ENCODE data around the gene CD4.

The CD4 gene

GRCh38 chr12:6817662-6818157 lies 28.4 kb downstream of the CD4 start:
- no peak for DNase-seq

DNA sequence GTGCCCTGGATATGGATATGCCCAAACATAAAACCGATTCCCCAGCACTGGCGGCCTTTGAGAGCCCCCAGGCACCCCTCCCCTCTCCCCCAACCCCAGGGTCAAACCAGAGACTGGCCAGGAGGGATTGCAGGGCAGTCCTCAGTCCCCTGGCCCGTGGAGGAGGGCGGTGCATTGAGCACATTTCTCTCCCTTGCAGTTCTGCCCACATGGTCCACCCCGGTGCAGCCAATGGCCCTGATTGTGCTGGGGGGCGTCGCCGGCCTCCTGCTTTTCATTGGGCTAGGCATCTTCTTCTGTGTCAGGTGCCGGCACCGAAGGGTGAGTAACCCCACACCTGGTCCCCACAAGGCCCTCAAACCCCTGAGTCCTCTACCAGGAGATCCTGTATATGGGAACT lies 28.9 kb downstream of the CD4 start:
- no peak for DNase-seq

DNA sequence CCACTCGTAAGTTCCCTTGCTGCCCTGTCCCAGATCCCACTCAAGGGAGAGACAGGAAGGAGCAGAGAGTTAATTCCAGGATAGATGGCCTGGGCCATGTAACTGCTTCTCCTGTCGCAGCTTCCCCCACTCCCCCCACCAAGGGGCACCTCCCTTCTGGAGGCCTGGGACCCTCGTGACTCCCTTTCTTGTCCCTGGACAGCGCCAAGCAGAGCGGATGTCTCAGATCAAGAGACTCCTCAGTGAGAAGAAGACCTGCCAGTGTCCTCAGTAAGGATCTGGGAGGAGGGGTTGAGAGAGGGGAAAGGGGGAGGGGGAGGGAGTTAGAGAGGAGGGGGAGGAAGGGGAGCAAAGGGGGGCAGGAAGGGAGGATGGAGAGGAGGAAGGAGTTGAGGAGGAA lies 29.3 kb downstream of the CD4 start:
- no peak for DNase-seq

DNA sequence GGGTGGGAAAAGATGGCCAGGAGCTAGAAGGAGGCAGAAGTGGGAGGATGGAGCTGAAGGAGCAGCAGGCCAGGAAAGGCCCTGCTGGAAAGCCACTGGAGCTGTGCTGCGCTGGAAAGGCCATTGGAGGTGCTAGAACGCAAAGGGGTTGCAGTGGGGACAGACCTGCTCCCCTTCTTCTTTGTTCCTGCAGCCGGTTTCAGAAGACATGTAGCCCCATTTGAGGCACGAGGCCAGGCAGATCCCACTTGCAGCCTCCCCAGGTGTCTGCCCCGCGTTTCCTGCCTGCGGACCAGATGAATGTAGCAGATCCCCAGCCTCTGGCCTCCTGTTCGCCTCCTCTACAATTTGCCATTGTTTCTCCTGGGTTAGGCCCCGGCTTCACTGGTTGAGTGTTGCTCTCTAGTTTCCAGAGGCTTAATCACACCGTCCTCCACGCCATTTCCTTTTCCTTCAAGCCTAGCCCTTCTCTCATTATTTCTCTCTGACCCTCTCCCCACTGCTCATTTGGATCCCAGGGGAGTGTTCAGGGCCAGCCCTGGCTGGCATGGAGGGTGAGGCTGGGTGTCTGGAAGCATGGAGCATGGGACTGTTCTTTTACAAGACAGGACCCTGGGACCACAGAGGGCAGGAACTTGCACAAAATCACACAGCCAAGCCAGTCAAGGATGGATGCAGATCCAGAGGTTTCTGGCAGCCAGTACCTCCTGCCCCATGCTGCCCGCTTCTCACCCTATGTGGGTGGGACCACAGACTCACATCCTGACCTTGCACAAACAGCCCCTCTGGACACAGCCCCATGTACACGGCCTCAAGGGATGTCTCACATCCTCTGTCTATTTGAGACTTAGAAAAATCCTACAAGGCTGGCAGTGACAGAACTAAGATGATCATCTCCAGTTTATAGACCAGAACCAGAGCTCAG lies 30.0 kb downstream of the CD4 start:
- no peak for DNase-seq

- no peak for DNase-seq
Measured at GRCh38 chr12:6820166-6820565, 30.8 kb downstream of the CD4 start.

GRCh38 chr12:6821591-6822425 lies 32.5 kb downstream of the CD4 start, which contains the start of gene GPR162:
Gene GPR162, plus strand, starts transcription at chr12:6821821. Its CDS starts 2,078 bp downstream, at chr12:6823899.
- peak; percentile 62 for DNase-seq

DNA sequence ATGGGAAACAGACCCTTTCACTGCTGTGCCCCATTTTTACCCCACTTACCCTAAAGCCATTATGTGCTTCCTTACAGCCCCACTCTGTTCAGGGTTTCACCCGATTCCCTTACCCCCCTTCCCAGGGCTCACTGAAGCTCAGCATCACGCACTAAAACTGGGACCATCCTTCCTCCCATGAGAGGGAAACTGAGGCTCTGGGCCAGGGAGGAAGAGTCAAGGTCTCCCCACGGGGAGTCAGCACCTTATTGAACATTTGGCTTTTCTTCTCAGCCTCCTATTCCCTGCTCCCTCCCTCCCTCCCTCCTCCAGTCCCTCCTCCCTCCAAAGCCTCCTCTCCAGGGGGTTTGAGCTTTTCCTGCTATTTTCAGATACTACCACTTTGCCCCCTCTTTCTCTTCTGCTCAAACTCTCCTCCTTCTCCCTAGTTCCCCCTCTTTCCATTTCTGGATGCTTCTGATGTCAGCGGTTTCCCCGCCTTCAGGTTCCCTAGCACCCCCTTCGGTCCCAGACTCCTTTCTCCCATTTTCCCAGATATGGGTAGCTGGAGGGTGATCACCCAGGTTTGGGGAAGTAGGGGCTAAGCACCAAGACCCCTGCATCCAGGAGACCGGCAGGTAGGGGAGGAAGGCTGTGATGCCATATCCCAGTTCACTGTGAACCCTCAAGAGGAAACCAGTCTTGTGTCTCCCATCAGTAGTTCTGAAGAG lies 33.3 kb downstream of the CD4 start:
- DNase-seq: no peak

GRCh38 chr12:6823182-6824084 lies 34.1 kb downstream of the CD4 start:
- no peak for DNase-seq

- DNase-seq: no peak
Measured at GRCh38 chr12:6824085-6824775, 34.9 kb downstream of the CD4 start.

DNA sequence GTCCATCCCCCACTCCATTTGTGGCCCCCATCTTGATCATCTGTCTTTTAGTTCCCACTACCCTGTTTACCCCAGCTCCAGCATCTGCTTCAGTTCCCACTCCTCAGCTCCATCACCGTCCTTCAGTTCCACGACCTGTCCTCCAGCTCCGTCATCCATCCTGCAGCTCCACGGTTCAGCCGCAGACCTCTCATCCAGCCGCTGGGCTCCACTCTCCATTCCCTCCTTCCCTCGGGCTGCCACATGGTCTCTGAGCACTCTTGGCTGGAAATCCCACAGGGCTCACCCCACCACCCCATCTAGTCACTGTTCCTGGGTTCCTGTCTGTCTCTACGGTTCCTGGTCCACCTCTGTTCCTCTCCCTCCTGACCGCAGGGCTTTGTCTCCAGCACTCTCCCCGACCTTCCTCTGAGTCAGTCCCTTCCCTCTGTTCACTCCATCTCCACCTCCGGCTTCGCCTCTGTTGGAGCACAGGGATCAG lies 35.6 kb downstream of the CD4 start:
- DNase-seq: peak; percentile 49

DNA sequence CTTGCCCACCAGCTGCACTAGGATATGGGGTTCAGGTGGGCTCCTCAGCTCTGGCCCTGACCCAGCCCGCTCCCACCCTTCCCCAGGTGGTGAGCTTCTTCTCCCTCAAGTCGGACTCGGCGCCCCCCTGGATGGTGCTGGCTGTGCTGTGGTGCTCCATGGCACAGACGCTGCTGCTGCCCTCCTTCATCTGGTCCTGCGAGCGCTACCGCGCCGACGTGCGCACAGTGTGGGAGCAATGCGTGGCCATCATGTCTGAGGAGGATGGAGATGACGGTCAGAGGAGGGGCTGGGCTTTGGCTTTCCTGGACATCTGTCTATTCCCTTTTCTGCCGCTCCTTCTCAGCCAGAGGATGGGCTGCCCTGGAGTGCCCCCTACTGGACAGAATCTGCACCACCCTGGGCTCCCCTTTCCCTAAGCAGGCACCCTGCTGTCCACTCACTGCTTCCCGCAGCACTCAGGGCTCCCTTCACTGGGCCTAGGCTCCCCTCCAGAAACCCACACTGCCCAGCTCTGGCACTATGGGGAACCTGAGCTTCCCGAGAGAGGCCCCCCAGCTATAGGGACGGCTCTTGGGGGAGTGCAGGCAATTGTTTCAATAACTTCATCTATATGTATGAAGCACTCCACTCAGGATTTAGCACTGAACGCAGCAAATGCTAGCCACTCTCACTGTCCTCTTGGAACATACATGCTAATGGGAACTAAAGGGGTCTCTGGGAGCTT lies 36.2 kb downstream of the CD4 start:
- peak; percentile 80 for DNase-seq

DNA sequence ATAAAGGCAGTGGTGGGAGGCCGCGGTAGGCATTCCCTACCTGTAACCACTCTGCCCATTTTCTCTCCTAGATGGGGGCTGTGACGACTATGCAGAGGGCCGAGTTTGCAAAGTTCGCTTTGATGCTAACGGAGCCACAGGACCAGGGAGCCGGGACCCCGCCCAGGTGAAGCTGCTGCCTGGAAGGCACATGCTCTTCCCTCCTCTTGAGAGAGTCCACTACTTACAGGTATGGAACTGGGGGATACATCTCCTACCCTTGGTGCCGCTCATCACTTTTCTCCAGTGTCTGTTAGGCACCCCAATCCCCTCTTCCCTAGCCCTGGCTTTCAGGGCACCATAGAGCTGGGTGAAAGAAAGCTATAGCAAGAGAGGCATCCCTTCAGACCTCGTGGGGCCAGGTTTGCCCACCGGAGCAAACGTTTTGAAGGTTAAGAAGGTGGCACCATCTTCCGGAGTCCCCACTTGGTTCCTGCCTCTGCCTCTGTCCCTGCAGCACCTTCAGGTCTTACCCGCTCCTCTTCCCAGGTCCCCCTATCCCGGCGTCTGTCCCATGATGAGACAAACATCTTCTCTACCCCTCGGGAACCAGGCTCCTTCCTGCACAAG lies 36.9 kb downstream of the CD4 start:
- no peak for DNase-seq

GRCh38 chr12:6826734-6827436 lies 37.6 kb downstream of the CD4 start:
- no peak for DNase-seq

- peak; percentile 89 for DNase-seq
Measured at GRCh38 chr12:6827437-6827911, 38.1 kb downstream of the CD4 start.

- peak; percentile 71 for DNase-seq
Measured at GRCh38 chr12:6827982-6828780, 38.9 kb downstream of the CD4 start, which contains the start of gene P3H3. Gene P3H3, plus strand, starts transcription at chr12:6828407. Its CDS starts 34 bp downstream, at chr12:6828441.

GRCh38 chr12:6828781-6829535 lies 39.6 kb downstream of the CD4 start:
- DNase-seq: peak; percentile 63

GRCh38 chr12:6829536-6830220 lies 40.4 kb downstream of the CD4 start:
- DNase-seq: peak; percentile 57

Measured in fibroblast of skin of right biceps (primary cell).